ENCODE data around the gene CD226.

DNA sequence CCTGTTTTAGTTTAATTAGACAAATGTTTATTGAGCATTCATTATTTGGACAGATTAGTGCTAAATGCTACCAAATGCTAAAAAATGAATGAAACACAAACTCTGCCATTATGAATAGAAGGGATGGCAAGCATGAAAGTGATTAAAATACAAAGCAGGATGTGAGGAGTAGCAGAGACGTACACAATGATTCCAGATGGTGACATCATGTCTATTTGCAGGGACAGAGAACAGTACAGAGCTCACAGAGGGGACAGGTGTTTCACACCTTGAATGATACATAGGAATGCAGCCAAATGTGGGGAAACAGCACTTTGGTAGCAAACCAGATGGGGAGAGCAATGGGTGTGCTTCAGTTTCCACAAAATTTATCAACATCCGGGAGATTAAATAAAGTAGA, 76.3 kb downstream of the CD226 start:
- TF ChIP-seq, protein P1, sequence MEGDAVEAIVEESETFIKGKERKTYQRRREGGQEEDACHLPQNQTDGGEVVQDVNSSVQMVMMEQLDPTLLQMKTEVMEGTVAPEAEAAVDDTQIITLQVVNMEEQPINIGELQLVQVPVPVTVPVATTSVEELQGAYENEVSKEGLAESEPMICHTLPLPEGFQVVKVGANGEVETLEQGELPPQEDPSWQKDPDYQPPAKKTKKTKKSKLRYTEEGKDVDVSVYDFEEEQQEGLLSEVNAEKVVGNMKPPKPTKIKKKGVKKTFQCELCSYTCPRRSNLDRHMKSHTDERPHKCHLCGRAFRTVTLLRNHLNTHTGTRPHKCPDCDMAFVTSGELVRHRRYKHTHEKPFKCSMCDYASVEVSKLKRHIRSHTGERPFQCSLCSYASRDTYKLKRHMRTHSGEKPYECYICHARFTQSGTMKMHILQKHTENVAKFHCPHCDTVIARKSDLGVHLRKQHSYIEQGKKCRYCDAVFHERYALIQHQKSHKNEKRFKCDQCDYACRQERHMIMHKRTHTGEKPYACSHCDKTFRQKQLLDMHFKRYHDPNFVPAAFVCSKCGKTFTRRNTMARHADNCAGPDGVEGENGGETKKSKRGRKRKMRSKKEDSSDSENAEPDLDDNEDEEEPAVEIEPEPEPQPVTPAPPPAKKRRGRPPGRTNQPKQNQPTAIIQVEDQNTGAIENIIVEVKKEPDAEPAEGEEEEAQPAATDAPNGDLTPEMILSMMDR (IDR thresholded peaks at IDR 0.05): no peak
- no peak for TF ChIP-seq EP300 (IDR thresholded peaks at IDR 0.05)
- no peak for TF ChIP-seq POLR2AphosphoS5 (IDR thresholded peaks at IDR 0.05)

Measured in suprapubic skin (tissue), 4 donors.